GM18907 (cell line): Measurements from ENCODE around the gene SLC39A3.

Experiments used
- ATAC-seq: cut with Tn5 transposase; IDR thresholded peaks from one replicate; pipeline ENCODE4 v1.9.1; 2021; ENCODE audit warnings: mild to moderate bottlenecking, moderate library complexity; ENCODE audit not compliant: unreplicated experiment

SLC39A3 gene

GRCh38 chr19:2739602-2740313 lies at the start of gene SLC39A3:
SLC39A3 (minus strand) TSS chr19:2740017; CDS start chr19:2737257, 2,760 bp downstream.
- ATAC-seq, result peak; percentile 88

- ATAC-seq, result no peak
Observed at GRCh38 chr19:2788237-2788636, 48.4 kb upstream of the SLC39A3 start.

GRCh38 chr19:2787115-2787514 lies 47.3 kb upstream of the SLC39A3 start:
- no peak for ATAC-seq

- ATAC-seq, result peak; percentile 55
Observed at GRCh38 chr19:2785244-2785997, 45.6 kb upstream of the SLC39A3 start, which contains the start of gene THOP1. THOP1 (plus strand) TSS chr19:2785503; CDS start chr19:2785663, 160 bp downstream.

- no peak for ATAC-seq
Observed at GRCh38 chr19:2783781-2784145, 43.9 kb upstream of the SLC39A3 start.

- ATAC-seq, result peak; percentile 77
Observed at GRCh38 chr19:2782936-2783780, 43.3 kb upstream of the SLC39A3 start, which contains the start of gene SGTA. SGTA (minus strand) TSS chr19:2783273; CDS start chr19:2769068, 14,205 bp downstream.

- ATAC-seq, result no peak
Observed at GRCh38 chr19:2782329-2782935, 42.6 kb upstream of the SLC39A3 start.

DNA sequence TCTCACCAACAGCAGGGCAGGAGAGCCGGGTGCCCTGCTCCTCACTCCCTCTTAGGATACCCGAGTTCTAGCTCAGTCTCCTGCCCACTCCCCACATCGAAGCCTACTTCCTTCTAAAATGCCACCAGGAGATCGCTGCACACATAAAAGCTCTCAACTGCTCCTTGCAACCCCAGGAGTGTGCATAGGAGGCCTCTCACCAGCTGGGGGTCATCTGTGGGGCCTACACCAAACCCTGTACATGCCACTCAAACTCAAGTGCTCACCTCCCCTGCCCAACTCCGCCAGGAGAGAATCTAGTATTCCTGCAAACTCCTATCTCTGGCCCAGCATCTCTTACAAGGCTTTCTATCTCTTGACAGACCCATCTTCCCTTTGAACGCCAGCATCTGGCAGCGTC lies 40.5 kb upstream of the SLC39A3 start:
- ATAC-seq, result no peak

DNA sequence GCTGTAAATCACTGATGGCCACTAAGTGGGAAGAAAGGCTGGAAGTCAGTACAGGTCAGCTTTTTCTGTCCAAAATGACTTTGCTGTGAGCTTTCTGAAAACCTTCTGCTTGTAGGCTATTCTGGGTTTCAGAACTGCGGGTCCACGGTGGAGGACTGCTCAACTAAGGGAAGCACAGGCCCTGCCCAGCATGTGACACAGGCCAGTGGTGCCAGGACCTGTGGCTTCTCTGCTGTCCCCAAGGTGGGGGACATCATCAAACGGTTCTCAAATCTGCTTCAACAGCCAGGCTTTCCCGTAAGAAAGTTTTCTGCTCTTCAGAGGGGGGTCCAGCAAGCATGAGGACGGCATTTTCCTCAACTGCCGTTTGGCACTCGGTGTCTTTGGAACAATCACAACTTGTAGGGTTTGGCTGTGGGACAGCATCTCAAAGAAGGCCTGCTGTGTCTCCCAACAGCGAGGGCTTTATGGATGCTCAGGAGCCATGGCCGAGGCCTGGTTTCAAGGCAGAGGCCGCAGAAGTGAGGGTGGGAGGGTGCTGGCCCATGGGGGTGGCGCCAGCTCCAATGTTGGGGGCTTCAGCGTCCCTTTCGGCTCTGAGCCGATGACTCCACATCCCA lies 39.4 kb upstream of the SLC39A3 start:
- ATAC-seq, result no peak

- ATAC-seq, result no peak
Observed at GRCh38 chr19:2777952-2778683, 38.3 kb upstream of the SLC39A3 start.

GRCh38 chr19:2775556-2776430 lies 36.0 kb upstream of the SLC39A3 start:
- ATAC-seq, result peak; percentile 51

DNA sequence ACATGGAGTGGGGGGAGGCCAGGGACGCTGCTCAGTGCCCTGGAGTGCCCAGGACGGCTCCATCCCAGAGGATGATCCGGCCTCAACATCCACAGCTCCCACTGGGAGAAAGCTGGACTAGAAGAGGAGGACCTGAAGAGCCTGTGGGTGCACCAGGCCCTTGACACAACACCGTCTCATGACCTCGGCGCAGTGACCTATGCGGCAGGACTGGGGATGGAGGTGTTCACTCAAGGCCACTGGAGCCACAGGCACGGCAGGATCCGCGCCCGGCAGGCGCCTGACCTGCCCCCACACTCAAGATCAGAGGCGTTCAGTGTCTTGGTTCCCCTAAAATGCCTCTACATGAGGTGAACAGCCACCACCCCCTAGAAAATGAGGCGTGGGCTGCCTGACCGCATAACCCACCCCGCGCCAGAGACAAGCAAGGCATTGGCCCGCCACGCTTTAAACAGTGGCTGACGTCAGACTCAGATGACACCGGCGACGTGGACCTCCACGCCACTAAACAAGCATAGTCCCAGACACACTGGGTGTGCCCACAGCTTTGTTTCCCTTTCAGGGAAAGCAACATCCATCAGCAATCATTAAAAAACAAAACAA lies 35.2 kb upstream of the SLC39A3 start:
- no peak for ATAC-seq

DNA sequence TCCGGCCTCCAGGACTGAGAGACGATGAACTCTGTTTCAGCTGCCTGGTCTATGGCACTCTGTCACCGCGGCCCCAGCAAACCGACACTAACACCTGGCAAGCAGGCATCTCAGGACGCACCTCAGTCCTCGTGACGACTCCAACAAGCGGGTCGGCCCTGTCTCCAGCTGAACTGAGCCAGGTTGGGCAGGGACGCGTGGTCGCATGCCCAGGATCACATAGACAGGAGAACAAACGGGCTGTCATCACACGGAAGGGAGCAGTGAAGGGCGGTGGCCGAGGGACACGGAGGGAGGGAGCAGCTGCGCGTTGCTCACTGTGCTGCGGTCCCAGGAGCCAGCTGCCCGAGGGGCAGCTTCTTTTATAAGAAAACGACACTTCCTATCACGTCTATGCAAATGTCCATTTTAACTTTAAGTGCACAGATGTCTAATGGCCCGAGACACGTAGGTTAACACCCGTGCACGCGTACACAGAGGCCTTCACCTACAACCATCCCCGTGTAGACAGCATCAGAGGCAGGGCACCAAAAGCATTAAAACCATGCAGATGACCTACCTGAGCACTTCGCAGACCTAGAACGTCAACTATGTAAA lies 34.4 kb upstream of the SLC39A3 start:
- no peak for ATAC-seq

- no peak for ATAC-seq
Observed at GRCh38 chr19:2771786-2772674, 32.2 kb upstream of the SLC39A3 start.

DNA sequence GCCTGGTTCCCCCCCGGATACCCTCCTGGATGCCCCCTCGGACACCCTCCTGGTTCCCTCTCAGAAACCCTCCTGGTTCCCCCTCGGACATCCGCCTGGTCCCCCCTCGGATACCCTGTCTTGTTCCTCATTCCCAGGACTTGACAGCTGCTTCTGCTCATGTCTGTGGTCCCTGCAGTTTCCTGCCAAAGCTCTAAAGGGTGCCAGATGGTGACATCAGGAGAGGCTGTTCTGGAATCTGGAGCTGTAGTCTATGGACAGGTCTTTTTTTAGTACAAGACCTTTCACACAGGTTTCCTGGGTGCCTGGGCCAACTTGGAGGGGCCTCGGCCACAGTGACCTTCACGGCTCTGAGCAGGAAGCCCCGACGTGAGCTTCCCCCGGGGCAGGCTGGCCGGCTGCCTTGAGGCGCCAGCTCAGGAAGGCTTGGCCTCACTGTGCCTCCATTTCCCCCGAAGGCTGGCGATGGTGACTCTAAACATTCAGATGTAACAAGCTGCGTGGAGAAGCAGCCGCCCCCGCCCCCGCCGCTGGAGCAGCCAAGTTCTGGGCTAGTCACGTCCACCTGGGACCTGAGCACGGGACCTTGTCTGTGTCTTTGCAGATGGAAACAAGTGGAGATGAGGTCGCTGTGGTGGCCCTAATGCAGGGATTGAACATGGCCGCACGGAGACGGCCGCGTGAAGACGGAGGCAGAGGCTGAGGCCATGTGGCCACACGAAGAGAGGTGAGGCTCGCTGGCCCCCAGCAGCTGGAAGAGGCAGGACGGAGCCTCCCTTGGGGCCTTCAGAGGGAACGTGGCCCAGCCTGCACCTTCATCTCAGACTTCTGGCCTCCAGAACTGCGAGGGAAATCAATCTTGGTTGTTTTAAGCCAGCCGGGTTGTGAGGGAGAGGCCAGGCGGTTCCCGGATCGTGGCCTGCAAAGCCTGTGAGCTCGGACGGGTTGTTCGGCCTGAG lies 30.5 kb upstream of the SLC39A3 start:
- no peak for ATAC-seq

DNA sequence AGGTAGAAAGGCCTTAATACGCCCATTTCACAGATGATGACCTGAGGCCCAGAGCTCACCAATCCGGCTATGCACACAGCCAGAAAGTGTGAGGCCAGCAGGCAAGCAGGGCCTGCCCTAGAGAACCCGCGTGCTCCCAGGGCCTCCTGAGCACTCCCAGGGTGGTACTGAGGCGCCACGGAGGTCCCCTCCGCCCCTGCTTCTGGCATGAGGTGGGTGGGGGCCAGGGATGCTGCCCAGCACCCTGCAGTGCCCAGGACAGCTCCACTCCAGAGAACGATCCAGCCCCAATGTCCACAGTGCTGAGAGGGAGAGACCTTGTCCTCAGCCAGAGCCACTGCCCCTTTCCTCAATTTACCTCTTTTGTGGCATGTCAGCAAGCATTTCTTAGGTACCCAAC lies 29.4 kb upstream of the SLC39A3 start:
- no peak for ATAC-seq
